Type B pancreatic cell (in vitro differentiated cells): ENCODE measurements around the gene STX19. TPM values are rescaled to one million over a fixed set of nuclear protein-coding genes. Genes with fewer than 3 reads are reported as not detected.

Source experiments
- DNase-seq: peaks from one replicate; pipeline ENCODE4 v3.0.0; 2021; ENCODE audit warnings: mixed read lengths; ENCODE audit not compliant: unreplicated experiment; ENCODE audit errors: extremely low spot score
- H3K27ac Mint-ChIP-seq: 2 replicates; pipeline ENCODE4 v1.8.0; 2021; ENCODE audit warnings: mild to moderate bottlenecking, mixed read lengths
- H3K27me3 Mint-ChIP-seq: 2 replicates; pipeline ENCODE4 v1.8.0; 2021; ENCODE audit warnings: mixed read lengths
- H3K36me3 Mint-ChIP-seq: 2 replicates; pipeline ENCODE4 v1.8.0; 2021; ENCODE audit warnings: mixed read lengths
- H3K4me1 Mint-ChIP-seq: one replicate; pipeline ENCODE4 v1.8.0; 2021; ENCODE audit warnings: mixed read lengths; ENCODE audit not compliant: unreplicated experiment
- H3K4me3 Mint-ChIP-seq: 2 replicates; pipeline ENCODE4 v1.8.0; 2021; ENCODE audit warnings: mild to moderate bottlenecking, mixed read lengths
- H3K9me3 Mint-ChIP-seq: 2 replicates; pipeline ENCODE4 v1.8.0; 2021; ENCODE audit warnings: mixed read lengths
- CTCF ChIP-seq: fragments of 200-600 bp; sonication (generic); conservative IDR thresholded peaks from 2 replicates; pipeline ENCODE4 v1.5.0; 2021; ENCODE audit warnings: antibody characterized with exemption, mild to moderate bottlenecking
- total RNA-seq: library from RNA; stranded (reverse); gene quantifications from 2 replicates; pipeline ENCODE4 v1.2.1, GENCODE V29; 2021; ENCODE audit warnings: low replicate concordance

The STX19 gene
- total RNA-seq, 1 donor from 2014 or later, result 0.70 TPM

GRCh38 chr3:93992207-93992606 is 36.2 kb downstream of the STX19 start:
- Mint-ChIP-seq H3K27me3 (no peaks in the 10 kb centered on the region), H3K36me3 (peaks cover 4% of the 10 kb centered on the region), H3K9me3 (no peaks in the 10 kb centered on the region), H3K4me1 (peaks cover 16% of the 10 kb centered on the region), H3K4me3 (no peak overlapping the region), H3K27ac (no peak overlapping the region)
- no peak for TF ChIP-seq CTCF
- no peak for DNase-seq

GRCh38 chr3:93991631-93992030 is 36.8 kb downstream of the STX19 start:
- no peak for TF ChIP-seq CTCF
- Mint-ChIP-seq H3K4me3 (no peak overlapping the region), H3K27me3 (no peaks in the 10 kb centered on the region), H3K27ac (no peak overlapping the region), H3K9me3 (no peaks in the 10 kb centered on the region), H3K36me3 (peaks cover under 1% of the 10 kb centered on the region), H3K4me1 (peaks cover 16% of the 10 kb centered on the region)
- no peak for DNase-seq

- Mint-ChIP-seq H3K4me1 (peaks cover 16% of the 10 kb centered on the region), H3K27ac (no peak overlapping the region), H3K9me3 (no peaks in the 10 kb centered on the region), H3K27me3 (no peaks in the 10 kb centered on the region), H3K36me3 (no peaks in the 10 kb centered on the region), H3K4me3 (no peak overlapping the region)
- DNase-seq, result no peak
- TF ChIP-seq CTCF, result no peak
Measured at GRCh38 chr3:93989241-93989640, 39.2 kb downstream of the STX19 start.

- H3K9me3 Mint-ChIP-seq, result no peaks in the 10 kb centered on the region
- no peak overlapping the region for H3K4me3 Mint-ChIP-seq
- H3K4me1 Mint-ChIP-seq, result peaks cover 16% of the 10 kb centered on the region
- no peak for TF ChIP-seq CTCF
- H3K27me3 Mint-ChIP-seq, result no peaks in the 10 kb centered on the region
- no peak for DNase-seq
- H3K27ac Mint-ChIP-seq, result no peak overlapping the region
- no peaks in the 10 kb centered on the region for H3K36me3 Mint-ChIP-seq
Measured at GRCh38 chr3:93988764-93989163, 39.6 kb downstream of the STX19 start.

GRCh38 chr3:93988283-93988682 is 40.1 kb downstream of the STX19 start:
- peaks cover 16% of the 10 kb centered on the region for H3K4me1 Mint-ChIP-seq
- H3K27me3 Mint-ChIP-seq, result no peaks in the 10 kb centered on the region
- no peak for TF ChIP-seq CTCF
- no peak overlapping the region for H3K27ac Mint-ChIP-seq
- no peaks in the 10 kb centered on the region for H3K9me3 Mint-ChIP-seq
- no peaks in the 10 kb centered on the region for H3K36me3 Mint-ChIP-seq
- H3K4me3 Mint-ChIP-seq, result no peak overlapping the region
- no peak for DNase-seq

GRCh38 chr3:93984618-93985017 is 43.8 kb downstream of the STX19 start:
- no peak for TF ChIP-seq CTCF
- no peaks in the 10 kb centered on the region for H3K36me3 Mint-ChIP-seq
- DNase-seq, result no peak
- peaks cover 23% of the 10 kb centered on the region for H3K4me1 Mint-ChIP-seq
- no peaks in the 10 kb centered on the region for H3K27me3 Mint-ChIP-seq
- H3K4me3 Mint-ChIP-seq, result no peak overlapping the region
- H3K27ac Mint-ChIP-seq, result no peak overlapping the region
- no peaks in the 10 kb centered on the region for H3K9me3 Mint-ChIP-seq
